Measurements from ENCODE around the gene COMMD1.
"Not testable (repeated sequence)": the region's sequence is repeated elsewhere in the genome, so short reads cannot be mapped to it uniquely, and the experiment has no call there.

The COMMD1 gene

GRCh38 chr2:61905372-61906185 is at the start of gene COMMD1:
Gene COMMD1, plus strand, starts transcription at chr2:61905674. Its CDS starts 5 bp downstream, at chr2:61905679.
- no peak for TF ChIP-seq CTCF (conservative IDR thresholded peaks at IDR 0.05; ENCODE audit: low read length)
- DNase-seq (ENCODE audit: low read depth) = peak; percentile 62
- H3K4me3 ChIP-seq (ENCODE audit: low read length) = peak within 1 kb of the TSS; percentile 90

- DNase-seq (ENCODE audit: low read depth) = no peak
- TF ChIP-seq CTCF (conservative IDR thresholded peaks at IDR 0.05; ENCODE audit: low read length) = no peak
- no peak overlapping the region for H3K4me3 ChIP-seq (ENCODE audit: low read length)
Observed at GRCh38 chr2:61857224-61857623, 48.2 kb upstream of the COMMD1 start.

GRCh38 chr2:61862085-61862484 is 43.4 kb upstream of the COMMD1 start:
- H3K4me3 ChIP-seq (ENCODE audit: low read length) = no peak overlapping the region
- no peak for TF ChIP-seq CTCF (conservative IDR thresholded peaks at IDR 0.05; ENCODE audit: low read length)
- DNase-seq (ENCODE audit: low read depth) = no peak

GRCh38 chr2:61866482-61867089 is 38.9 kb upstream of the COMMD1 start:
- not testable (repeated sequence) for DNase-seq (ENCODE audit: low read depth); H3K4me3 ChIP-seq (ENCODE audit: low read length)

GRCh38 chr2:61876400-61876799 is 29.1 kb upstream of the COMMD1 start:
- H3K4me3 ChIP-seq (ENCODE audit: low read length) = no peak overlapping the region
- DNase-seq (ENCODE audit: low read depth) = no peak
- TF ChIP-seq CTCF (conservative IDR thresholded peaks at IDR 0.05; ENCODE audit: low read length) = no peak

- no peak overlapping the region for H3K4me3 ChIP-seq (ENCODE audit: low read length)
- no peak for DNase-seq (ENCODE audit: low read depth)
- TF ChIP-seq CTCF (conservative IDR thresholded peaks at IDR 0.05; ENCODE audit: low read length) = no peak
Observed at GRCh38 chr2:61877571-61878245, 27.8 kb upstream of the COMMD1 start.

- TF ChIP-seq CTCF (conservative IDR thresholded peaks at IDR 0.05; ENCODE audit: low read length) = no peak
- no peak for DNase-seq (ENCODE audit: low read depth)
- no peak overlapping the region for H3K4me3 ChIP-seq (ENCODE audit: low read length)
Observed at GRCh38 chr2:61878761-61879160, 26.7 kb upstream of the COMMD1 start.

- not testable (repeated sequence) for DNase-seq (ENCODE audit: low read depth); H3K4me3 ChIP-seq (ENCODE audit: low read length)
Observed at GRCh38 chr2:61879351-61879750, 26.1 kb upstream of the COMMD1 start.

Data from AG10803 (cell line).